Measurements from ENCODE around the gene AMIGO3.

The AMIGO3 gene

DNA sequence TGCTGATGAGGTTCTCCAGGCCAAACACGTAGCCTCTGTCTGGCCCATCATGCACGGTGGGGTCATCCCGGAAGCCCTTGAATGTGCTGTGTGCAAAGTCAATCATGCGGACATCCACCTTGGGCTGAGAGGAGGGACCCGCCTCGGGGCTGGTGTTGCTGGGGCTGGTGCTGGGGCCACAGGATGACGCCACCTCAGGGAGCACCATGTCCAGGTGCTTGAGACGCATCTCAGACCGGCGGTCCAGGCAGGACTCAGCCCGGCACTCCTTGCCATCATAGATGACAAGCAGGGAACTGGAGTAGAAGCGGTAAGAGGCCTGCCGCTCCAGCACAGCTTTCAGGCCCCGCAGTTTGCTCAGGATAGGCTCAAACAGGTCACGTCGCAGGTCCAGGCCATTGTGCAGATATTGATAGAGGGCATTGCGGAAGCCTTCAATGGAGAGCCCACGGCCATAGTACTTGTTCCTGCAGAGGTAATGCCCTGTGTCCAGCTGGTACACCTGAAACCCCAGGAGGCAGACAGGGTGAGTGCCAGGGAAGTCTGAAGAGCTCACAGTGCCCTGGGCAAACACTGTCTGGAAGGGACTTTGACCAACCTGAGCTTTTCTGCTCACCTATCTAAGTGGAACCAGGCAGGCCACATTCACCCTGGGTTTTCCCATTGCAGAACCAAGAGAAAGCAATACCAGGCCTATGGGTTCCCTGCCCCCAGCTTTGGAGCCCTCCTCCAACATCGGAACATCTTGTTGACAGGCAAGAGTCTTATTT is 7.9 kb upstream of the AMIGO3 start:
- DNase-seq (ENCODE audit: low read depth), result no peak
- H3K4me3 ChIP-seq (ENCODE audit: low read depth, low read length), result no peak overlapping the region
- TF ChIP-seq, protein P1, sequence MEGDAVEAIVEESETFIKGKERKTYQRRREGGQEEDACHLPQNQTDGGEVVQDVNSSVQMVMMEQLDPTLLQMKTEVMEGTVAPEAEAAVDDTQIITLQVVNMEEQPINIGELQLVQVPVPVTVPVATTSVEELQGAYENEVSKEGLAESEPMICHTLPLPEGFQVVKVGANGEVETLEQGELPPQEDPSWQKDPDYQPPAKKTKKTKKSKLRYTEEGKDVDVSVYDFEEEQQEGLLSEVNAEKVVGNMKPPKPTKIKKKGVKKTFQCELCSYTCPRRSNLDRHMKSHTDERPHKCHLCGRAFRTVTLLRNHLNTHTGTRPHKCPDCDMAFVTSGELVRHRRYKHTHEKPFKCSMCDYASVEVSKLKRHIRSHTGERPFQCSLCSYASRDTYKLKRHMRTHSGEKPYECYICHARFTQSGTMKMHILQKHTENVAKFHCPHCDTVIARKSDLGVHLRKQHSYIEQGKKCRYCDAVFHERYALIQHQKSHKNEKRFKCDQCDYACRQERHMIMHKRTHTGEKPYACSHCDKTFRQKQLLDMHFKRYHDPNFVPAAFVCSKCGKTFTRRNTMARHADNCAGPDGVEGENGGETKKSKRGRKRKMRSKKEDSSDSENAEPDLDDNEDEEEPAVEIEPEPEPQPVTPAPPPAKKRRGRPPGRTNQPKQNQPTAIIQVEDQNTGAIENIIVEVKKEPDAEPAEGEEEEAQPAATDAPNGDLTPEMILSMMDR (IDR thresholded peaks at IDR 0.05; ENCODE audit: control insufficient read depth, extremely low read depth, insufficient read depth), result no peak

DNA sequence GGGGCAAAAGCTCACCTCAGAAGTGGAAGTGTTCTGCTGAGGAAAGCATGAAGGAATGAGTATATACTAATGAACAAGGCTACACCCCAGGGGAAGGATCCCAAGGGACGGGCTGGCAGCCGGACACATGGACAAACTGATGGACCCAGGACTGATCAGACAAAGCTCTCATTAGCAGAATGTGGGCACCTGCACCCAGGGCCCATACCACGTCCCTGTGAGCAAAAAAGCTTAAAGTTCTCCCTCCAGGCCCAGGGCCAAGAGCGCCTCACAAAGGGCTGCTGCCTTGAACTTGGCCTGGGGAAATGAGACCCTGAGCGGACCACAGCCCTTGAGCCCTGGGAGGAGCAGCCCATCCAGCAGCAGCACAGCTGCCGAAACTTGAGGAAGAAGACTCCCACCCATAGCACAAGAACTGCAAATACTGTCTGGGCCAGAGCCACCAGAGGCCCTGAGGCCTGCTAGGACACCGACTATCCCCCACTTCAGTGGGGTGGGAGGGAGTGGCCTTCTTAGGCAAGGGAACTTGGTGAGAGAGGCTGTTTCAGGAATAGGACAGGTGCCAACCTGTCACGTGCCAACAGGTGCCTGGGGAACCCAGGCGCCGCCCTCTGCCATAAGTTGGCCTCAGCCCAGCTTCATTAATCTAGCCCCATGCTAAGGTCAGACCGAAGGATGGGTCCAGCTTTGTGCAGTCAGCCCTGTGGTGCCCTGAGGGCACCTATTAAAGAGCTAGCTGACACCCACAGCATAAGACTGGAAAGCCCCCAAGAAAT is 6.6 kb upstream of the AMIGO3 start:
- DNase-seq (ENCODE audit: low read depth), result no peak
- H3K4me3 ChIP-seq (ENCODE audit: low read depth, low read length), result no peak overlapping the region
- TF ChIP-seq, protein P1 (IDR thresholded peaks at IDR 0.05; ENCODE audit: control insufficient read depth, extremely low read depth, insufficient read depth), result no peak

DNA sequence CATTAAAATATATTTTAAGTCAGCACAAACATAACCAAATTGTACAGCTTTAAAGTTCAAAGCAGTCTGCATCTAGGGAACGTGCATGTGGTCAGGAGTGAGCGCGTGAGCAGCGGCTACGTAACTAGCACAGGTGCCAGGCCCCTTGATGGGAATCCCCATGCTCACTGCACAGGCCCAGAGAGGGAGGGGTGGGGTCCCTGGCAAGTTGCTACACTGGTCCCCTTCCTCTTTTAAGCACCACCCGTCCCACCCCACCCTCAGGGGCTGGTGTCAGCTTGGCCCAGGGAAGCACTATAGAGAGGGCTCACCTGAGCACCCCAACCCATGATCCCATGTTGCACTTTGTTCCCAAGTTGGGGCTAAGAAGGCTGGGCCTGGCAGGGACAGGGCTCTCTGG is 5.1 kb upstream of the AMIGO3 start:
- DNase-seq (ENCODE audit: low read depth), result no peak
- TF ChIP-seq, protein P1 (IDR thresholded peaks at IDR 0.05; ENCODE audit: control insufficient read depth, extremely low read depth, insufficient read depth), result no peak
- H3K4me3 ChIP-seq (ENCODE audit: low read depth, low read length), result peak overlapping the region; percentile 91

DNA sequence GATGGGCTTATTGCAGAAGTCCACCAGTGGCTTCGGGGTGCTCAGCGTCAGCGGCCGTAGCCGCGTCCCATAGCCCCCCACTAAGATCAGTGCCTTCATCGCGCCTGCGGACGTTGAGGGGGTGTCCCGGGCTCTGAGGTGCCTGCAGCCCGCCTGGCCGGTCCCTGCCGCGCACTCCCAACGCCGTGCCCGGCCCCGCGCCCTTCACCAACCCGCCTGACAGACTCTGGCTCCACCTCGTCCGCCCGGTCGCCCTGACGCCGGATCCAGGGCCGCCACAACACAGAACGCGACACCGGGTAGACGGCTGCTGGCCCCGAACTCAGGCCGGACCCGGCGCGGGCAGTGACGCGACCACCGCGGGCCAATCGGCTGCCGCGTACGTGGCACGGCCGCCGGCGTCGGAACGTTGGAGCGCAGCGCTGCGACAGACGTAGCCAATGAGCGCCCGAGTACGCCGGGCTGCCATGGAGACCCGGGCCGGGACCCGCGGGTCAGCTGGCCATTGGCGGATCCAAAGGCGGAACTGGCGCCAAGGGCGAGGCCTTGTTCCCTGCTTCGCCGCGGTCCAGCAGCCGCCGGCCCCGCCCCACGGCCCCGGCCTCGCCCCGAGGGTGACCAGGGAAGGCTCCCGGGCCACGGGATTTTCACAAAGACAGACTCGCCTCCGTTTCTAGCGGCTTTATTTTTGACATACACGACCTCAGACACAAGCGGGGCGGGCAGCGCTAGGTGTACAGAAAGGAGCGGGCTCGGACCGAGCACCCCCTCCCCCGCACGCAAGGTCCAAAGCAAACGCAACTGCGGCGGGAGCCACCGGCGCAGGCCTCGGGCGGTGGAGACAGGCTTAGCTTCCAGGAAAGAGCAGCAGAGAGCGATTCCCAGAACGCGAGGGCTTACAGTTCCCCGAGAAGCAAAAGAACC is 4.4 kb upstream of the AMIGO3 start, which contains the start of gene GMPPB:
TSS of gene GMPPB (minus strand) at position 324 of the 924 bp plus-strand sequence. CDS start at position 99, 225 bp downstream.
- DNase-seq (ENCODE audit: low read depth), result peak; percentile 93

DNA sequence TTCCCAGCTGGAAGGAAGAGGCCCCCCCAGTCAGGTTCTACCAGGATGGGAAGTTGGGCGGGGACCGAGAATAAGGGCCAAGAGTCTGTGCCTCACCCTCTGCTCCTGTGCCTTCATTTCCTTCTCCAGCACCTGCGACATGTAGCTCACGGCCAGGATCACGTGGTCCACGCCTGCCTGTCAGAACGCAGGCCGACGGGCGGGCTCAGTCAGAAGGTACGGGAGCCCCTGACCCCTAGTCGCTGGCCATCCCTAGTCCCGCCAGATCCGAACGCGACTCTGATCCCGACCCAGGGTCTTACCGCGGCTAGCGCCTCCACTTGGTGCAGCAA is 3.8 kb upstream of the AMIGO3 start:
- TF ChIP-seq, protein P1 (IDR thresholded peaks at IDR 0.05; ENCODE audit: control insufficient read depth, extremely low read depth, insufficient read depth), result no peak
- peak overlapping the region; percentile 91 for H3K4me3 ChIP-seq (ENCODE audit: low read depth, low read length)
- peak; percentile 44 for DNase-seq (ENCODE audit: low read depth)

More for the DNA sequence above, 4.4 kb upstream of the AMIGO3 start, which contains the start of gene GMPPB:
- TF ChIP-seq, protein P1 (IDR thresholded peaks at IDR 0.05; ENCODE audit: control insufficient read depth, extremely low read depth, insufficient read depth), result no peak
- H3K4me3 ChIP-seq (ENCODE audit: low read depth, low read length), result peak within 1 kb of the TSS; percentile 91

DNA sequence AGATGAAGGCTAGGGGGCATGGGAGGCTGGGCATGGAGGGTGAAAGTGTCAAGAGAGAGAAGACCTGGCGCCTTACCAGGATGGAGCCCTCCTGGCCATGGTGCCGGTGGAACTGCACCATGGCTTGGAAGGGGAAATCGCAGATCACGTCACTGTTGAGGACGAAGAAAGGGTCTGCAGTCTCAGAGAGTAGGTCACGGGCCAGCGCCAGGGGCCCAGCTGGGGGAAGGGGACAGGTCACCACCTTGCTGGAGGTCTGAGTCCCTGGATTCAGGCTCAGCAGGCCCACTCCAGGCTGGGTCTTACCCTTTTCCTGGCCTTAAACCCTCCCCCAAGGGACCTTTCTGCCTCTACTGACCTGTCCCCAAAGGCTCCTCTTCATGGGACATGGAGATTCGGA is 3.4 kb upstream of the AMIGO3 start:
- no peak for DNase-seq (ENCODE audit: low read depth)
- TF ChIP-seq, protein P1 (IDR thresholded peaks at IDR 0.05; ENCODE audit: control insufficient read depth, extremely low read depth, insufficient read depth), result no peak
- peak overlapping the region; percentile 91 for H3K4me3 ChIP-seq (ENCODE audit: low read depth, low read length)
